Activated CD8-positive, alpha-beta T cell treated with anti-CD3 and anti-CD28 coated beads, Interleukin-2, amount 10 ng/mL, durations not matched to agents 7 days and 5 days (primary cell): Measurements from ENCODE around the gene GBGT1. TPM values are rescaled to one million over a fixed set of nuclear protein-coding genes. Genes with fewer than 3 reads are reported as not detected.

ENCODE experiments used
- ATAC-seq: fragments of 150-1000 bp; cut with Tn5 transposase; one replicate; pipeline ENCODE4 v1.10.0; 2021; ENCODE audit warnings: moderate library complexity
- CTCF ChIA-PET: fragments of 350-600 bp; sonication (Branson Sonifier 250); formaldehyde crosslinking; loops from one replicate; lab custom pipeline; 2021; ENCODE audit warnings: antibody characterized with exemption; lab: Charles Lee
- POLR2A ChIA-PET: fragments of 350-600 bp; sonication (Branson Sonifier 250); formaldehyde crosslinking; loops from one replicate; lab custom pipeline; 2021; ENCODE audit warnings: antibody characterized with exemption; lab: Charles Lee
- DNase-seq: peaks from one replicate; pipeline ENCODE4 v3.0.0-alpha.2; 2020
- H3K27ac Mint-ChIP-seq: one replicate; pipeline ENCODE4 v1.8.0; 2021; ENCODE audit warnings: mild to moderate bottlenecking, mixed read lengths
- H3K27me3 Mint-ChIP-seq: one replicate; pipeline ENCODE4 v1.8.0; 2021; ENCODE audit warnings: low read depth, mixed read lengths
- H3K36me3 Mint-ChIP-seq: one replicate; pipeline ENCODE4 v1.8.0; 2021; ENCODE audit warnings: low read depth, mixed read lengths
- H3K4me1 Mint-ChIP-seq: one replicate; pipeline ENCODE4 v1.8.0; 2021; ENCODE audit warnings: low read depth, mixed read lengths
- H3K4me3 Mint-ChIP-seq: one replicate; pipeline ENCODE4 v1.8.0; 2021; ENCODE audit warnings: mild to moderate bottlenecking, mixed read lengths
- H3K9me3 Mint-ChIP-seq: one replicate; pipeline ENCODE4 v1.8.0; 2022; ENCODE audit warnings: mixed read lengths; ENCODE audit not compliant: insufficient read depth
- total RNA-seq, 2 experiments: library from RNA; stranded (reverse); gene quantifications; one replicate each; pipeline ENCODE4 v1.2.3, GENCODE V29; 2021

GBGT1 gene
- total RNA-seq, 2 experiments from 2014 or later = 3.1 to 4.1 TPM

GRCh38 chr9:133158695-133159094 lies 5.0 kb downstream of the GBGT1 start:
- H3K27ac Mint-ChIP-seq = no peak overlapping the region
- ChIA-PET CTCF (interaction anchor here (0.7 to 1.9 kb wide), 7 partner anchors 9 to 64 kb away, joined by 3 to 8 read pairs (median 5); no protein-coding TSS in a partner anchor), POLR2A (no interaction called here)
- peaks cover 3% of the 10 kb centered on the region for H3K27me3 Mint-ChIP-seq
- no peak overlapping the region for H3K4me3 Mint-ChIP-seq
- ATAC-seq (no peak), DNase-seq (no peak)
- no peaks in the 10 kb centered on the region for H3K36me3 Mint-ChIP-seq
- peaks cover 6% of the 10 kb centered on the region for H3K4me1 Mint-ChIP-seq
- H3K9me3 Mint-ChIP-seq = no peaks in the 10 kb centered on the region

GRCh38 chr9:133155156-133155555 lies 8.6 kb downstream of the GBGT1 start:
- ChIA-PET POLR2A (no interaction called here), CTCF (interaction anchor here (1.2 to 3.5 kb wide), 2 partner anchors 7 to 11 kb away, joined by 4 to 15 read pairs; no protein-coding TSS in a partner anchor)
- H3K4me3 Mint-ChIP-seq = no peak overlapping the region
- DNase-seq (no peak), ATAC-seq (no peak)
- H3K27me3 Mint-ChIP-seq = no peaks in the 10 kb centered on the region
- no peaks in the 10 kb centered on the region for H3K36me3 Mint-ChIP-seq
- H3K27ac Mint-ChIP-seq = no peak overlapping the region
- peaks cover 5% of the 10 kb centered on the region for H3K4me1 Mint-ChIP-seq
- H3K9me3 Mint-ChIP-seq = no peaks in the 10 kb centered on the region

DNA sequence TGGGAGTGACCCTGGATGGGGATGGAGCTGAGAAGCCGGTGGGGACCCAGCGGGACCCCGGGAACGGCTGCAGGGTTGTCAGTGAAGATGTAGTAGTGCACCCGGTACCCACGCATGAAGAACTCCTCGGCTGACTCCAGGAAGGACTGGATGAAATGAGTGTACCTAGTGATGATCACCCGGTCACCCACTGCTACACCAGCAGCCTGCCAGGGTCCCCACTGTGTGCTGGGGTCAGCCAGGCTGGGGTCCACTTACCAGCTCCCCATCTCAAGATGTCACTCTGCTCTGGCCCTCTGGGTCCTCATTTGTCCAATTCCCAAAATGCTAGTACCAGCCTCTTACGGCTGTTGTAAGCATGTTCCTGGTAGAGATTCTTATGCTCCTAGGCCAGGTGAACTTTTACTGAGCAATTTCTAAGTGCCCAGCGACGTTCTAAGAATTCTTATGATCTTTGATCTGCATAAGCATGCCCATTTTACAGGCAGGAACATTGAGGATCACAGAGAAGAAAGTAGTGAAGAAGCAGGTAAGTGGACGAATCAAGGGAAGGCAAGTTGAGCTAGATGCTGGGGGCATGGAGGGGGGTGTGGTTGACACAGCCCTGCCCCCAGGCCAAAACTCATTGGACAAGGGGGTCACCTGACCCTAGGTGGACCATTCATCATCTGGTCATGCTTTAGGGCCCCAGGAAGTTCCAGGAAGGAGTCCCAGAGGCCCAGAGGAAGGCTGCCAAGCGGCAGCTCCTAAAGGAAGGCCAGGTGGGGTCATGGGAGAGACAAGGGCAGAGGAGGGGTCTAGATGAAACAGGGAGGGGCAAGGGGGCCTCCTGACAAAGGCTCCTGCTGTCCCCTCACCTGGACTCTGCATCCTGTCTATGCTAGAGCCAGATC lies 9.4 kb downstream of the GBGT1 start:
- CTCF ChIA-PET = interaction anchor here (3.5 kb wide), 1 partner anchor 10 kb away, joined by 15 read pairs; no protein-coding TSS in a partner anchor
- H3K4me1 Mint-ChIP-seq = peaks cover 9% of the 10 kb centered on the region
- POLR2A ChIA-PET = no interaction called here
- no peaks in the 10 kb centered on the region for H3K9me3 Mint-ChIP-seq
- ATAC-seq (no peak), DNase-seq (no peak)
- no peak overlapping the region for H3K4me3 Mint-ChIP-seq
- no peaks in the 10 kb centered on the region for H3K27me3 Mint-ChIP-seq
- H3K36me3 Mint-ChIP-seq = no peaks in the 10 kb centered on the region
- no peak overlapping the region for H3K27ac Mint-ChIP-seq

- Mint-ChIP-seq H3K4me1 (peaks cover 9% of the 10 kb centered on the region), H3K27me3 (no peaks in the 10 kb centered on the region), H3K4me3 (no peak overlapping the region), H3K27ac (no peak overlapping the region), H3K9me3 (no peaks in the 10 kb centered on the region), H3K36me3 (peaks cover under 1% of the 10 kb centered on the region)
- DNase-seq = no peak
- POLR2A ChIA-PET = no interaction called here
- CTCF ChIA-PET = no interaction called here
- ATAC-seq = no peak
Measured at GRCh38 chr9:133153227-133154096, 10.3 kb downstream of the GBGT1 start.

- no peak for DNase-seq
- ChIA-PET POLR2A (no interaction called here), CTCF (interaction anchor here (1.0 to 2.0 kb wide), 3 partner anchors 8 to 130 kb away, joined by 3 to 6 read pairs (median 3); no protein-coding TSS in a partner anchor)
- no peak overlapping the region for H3K4me3 Mint-ChIP-seq
- peaks cover 24% of the 10 kb centered on the region for H3K4me1 Mint-ChIP-seq
- no peak overlapping the region for H3K27ac Mint-ChIP-seq
- no peak for ATAC-seq
- peaks cover 9% of the 10 kb centered on the region for H3K36me3 Mint-ChIP-seq
- no peaks in the 10 kb centered on the region for H3K9me3 Mint-ChIP-seq
- H3K27me3 Mint-ChIP-seq = no peaks in the 10 kb centered on the region
Measured at GRCh38 chr9:133151601-133152525, 11.9 kb downstream of the GBGT1 start.

- Mint-ChIP-seq H3K36me3 (peaks cover 15% of the 10 kb centered on the region), H3K4me1 (peaks cover 31% of the 10 kb centered on the region), H3K9me3 (no peaks in the 10 kb centered on the region), H3K4me3 (peak overlapping the region; percentile 15), H3K27me3 (no peaks in the 10 kb centered on the region), H3K27ac (no peak overlapping the region)
- CTCF ChIA-PET = interaction anchor here (1.4 to 2.0 kb wide), 2 partner anchors 10 to 129 kb away, joined by 3 to 6 read pairs; no protein-coding TSS in a partner anchor
- DNase-seq (no peak), ATAC-seq (no peak)
- POLR2A ChIA-PET = no interaction called here
Measured at GRCh38 chr9:133151041-133151440, 12.7 kb downstream of the GBGT1 start.

DNA sequence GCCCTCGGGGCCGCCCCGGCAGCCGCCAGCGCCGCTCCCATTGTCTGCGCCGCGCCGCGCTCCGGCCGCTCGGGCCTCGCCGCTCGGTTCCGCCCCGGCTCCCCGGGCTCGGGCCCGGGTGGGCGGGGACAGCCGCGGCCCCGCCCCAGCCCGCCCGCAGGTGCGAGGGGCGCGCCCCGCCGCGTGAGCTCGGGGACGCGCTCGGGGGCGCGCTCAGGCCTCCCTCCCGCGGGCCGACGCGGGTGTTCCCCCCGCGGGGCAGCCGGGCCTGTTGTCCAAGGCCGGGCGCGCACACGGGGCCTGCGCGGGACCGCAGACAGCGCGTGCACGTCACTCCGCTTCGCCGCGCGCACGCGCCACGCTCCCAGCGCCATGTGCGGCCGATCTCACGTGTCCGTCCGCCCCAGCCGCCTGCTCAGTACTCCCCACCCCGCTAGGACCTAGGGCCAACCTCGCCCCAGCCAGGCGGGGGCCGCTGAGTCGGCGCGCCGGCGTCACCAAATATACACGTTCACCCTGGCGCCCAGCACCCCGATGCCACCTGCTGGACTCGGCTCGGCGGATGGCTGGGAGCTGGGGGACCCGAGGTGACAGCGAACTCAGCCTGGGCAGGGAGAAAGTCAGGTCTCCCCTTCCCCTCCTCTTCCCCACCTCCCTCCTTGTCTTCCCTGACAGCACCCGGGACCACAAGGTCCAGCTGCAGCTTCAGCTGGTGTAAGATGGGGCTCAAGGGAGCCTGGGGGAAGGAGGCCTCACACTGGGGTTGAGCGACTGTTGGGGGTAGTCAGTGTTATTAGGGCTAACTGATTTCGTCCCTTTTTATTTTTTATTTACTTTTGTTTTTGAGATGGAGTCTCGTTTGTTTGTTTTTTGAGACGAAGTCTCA lies 14.3 kb downstream of the GBGT1 start:
- DNase-seq (peak; percentile 84), ATAC-seq (peak; percentile 66)
- Mint-ChIP-seq H3K4me3 (peak overlapping the region; percentile 72), H3K36me3 (peaks cover 18% of the 10 kb centered on the region), H3K9me3 (no peaks in the 10 kb centered on the region), H3K27me3 (no peaks in the 10 kb centered on the region), H3K4me1 (peaks cover 48% of the 10 kb centered on the region), H3K27ac (peak overlapping the region; percentile 81)
- ChIA-PET CTCF (interaction anchor here (0.7 to 8.5 kb wide), 11 partner anchors 9 to 124 kb away, joined by 3 to 421 read pairs (median 4); partner anchors contain the start of gene RALGDS), POLR2A (interaction anchor here (0.7 to 3.3 kb wide), 7 partner anchors 16 to 227 kb away, joined by 3 to 17 read pairs (median 4); partner anchors contain the start of genes GTF3C5 and STKLD1)

- ChIA-PET CTCF (interaction anchor here (0.7 to 8.5 kb wide), 25 partner anchors 7 to 217 kb away, joined by 3 to 421 read pairs (median 5); partner anchors contain the start of genes GTF3C5 and RALGDS), POLR2A (interaction anchor here (0.6 to 3.3 kb wide), 9 partner anchors 13 to 536 kb away, joined by 3 to 18 read pairs (median 4); partner anchors contain the start of genes GTF3C5 and STKLD1)
- Mint-ChIP-seq H3K27ac (peak overlapping the region; percentile 93), H3K9me3 (no peaks in the 10 kb centered on the region), H3K36me3 (peaks cover 18% of the 10 kb centered on the region), H3K27me3 (no peaks in the 10 kb centered on the region), H3K4me1 (peaks cover 55% of the 10 kb centered on the region), H3K4me3 (peak overlapping the region; percentile 91)
- peak; percentile 67 for DNase-seq
- ATAC-seq = peak; percentile 23
Measured at GRCh38 chr9:133148199-133149129, 15.2 kb downstream of the GBGT1 start.
